ENCODE results near the gene PLEKHB1.

The PLEKHB1 gene

GRCh38 chr11:73653996-73654395 is 7.6 kb downstream of the PLEKHB1 start:
- H3K27ac ChIP-seq: no peak overlapping the region
- TF ChIP-seq, protein P1, sequence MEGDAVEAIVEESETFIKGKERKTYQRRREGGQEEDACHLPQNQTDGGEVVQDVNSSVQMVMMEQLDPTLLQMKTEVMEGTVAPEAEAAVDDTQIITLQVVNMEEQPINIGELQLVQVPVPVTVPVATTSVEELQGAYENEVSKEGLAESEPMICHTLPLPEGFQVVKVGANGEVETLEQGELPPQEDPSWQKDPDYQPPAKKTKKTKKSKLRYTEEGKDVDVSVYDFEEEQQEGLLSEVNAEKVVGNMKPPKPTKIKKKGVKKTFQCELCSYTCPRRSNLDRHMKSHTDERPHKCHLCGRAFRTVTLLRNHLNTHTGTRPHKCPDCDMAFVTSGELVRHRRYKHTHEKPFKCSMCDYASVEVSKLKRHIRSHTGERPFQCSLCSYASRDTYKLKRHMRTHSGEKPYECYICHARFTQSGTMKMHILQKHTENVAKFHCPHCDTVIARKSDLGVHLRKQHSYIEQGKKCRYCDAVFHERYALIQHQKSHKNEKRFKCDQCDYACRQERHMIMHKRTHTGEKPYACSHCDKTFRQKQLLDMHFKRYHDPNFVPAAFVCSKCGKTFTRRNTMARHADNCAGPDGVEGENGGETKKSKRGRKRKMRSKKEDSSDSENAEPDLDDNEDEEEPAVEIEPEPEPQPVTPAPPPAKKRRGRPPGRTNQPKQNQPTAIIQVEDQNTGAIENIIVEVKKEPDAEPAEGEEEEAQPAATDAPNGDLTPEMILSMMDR (IDR thresholded peaks at IDR 0.05): no peak
- no peak for TF ChIP-seq ZFX (IDR thresholded peaks at IDR 0.05; ENCODE audit: borderline replicate concordance)

DNA sequence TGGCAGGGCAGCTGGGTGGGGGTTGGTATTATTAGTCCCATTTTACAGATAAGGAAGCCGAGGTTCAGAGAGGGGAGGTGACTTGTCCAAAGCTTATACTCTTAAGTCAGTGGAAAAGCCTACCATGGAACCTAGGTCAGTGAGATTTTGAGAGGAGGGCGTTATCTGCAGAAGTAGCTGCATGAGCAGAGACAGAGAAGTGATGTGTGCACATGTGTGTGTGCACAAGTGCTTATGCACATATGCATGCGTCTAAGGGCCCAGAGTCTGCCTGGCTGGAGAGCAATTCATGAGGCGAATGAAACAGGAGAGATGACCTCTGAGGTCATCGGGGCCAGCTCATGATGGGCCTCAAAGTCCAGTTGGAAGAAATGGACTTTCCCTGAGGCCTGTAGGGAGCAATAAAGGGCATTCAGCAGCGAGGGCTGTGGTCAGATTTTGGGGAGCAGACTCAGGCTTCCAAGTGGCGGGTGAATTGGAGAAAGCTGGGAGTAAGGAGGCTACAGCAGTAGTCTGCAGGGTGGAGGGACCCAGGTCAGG is 8.2 kb downstream of the PLEKHB1 start:
- H3K27ac ChIP-seq: no peak overlapping the region
- no peak for TF ChIP-seq ZFX (IDR thresholded peaks at IDR 0.05; ENCODE audit: borderline replicate concordance)
- TF ChIP-seq, protein P1 (IDR thresholded peaks at IDR 0.05): no peak

- no peak overlapping the region for H3K27ac ChIP-seq
- no peak for TF ChIP-seq ZFX (IDR thresholded peaks at IDR 0.05; ENCODE audit: borderline replicate concordance)
- TF ChIP-seq, protein P1 (IDR thresholded peaks at IDR 0.05): no peak
These were observed 9.3 kb downstream of the PLEKHB1 start for GRCh38 chr11:73655686-73656085.

DNA sequence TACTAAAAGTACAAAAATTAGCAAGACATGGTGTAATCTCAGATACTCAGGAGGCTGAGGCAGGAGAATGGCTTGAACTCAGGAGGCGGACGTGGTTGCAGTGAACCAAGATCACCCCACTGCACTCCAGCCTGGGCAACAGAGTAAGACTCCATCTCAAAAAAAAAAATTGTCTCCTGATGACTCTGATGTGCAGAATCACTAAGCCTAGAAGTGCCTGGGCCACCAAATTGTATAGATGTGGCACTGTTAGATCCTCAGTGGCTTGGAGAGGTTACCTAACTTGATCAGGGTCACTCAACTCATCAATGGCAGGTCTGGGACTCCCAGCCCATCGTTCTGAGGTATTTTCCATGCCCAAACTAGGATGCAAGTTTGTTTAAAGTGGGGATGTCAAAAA is 10.6 kb downstream of the PLEKHB1 start:
- no peak overlapping the region for H3K27ac ChIP-seq

GRCh38 chr11:73659961-73660360 is 13.6 kb downstream of the PLEKHB1 start:
- 0 out of 2 replicates have a peak overlapping the region, but pooled peaks have one; percentile 22 for H3K27ac ChIP-seq
- TF ChIP-seq, protein P1 (IDR thresholded peaks at IDR 0.05): no peak
- no peak for TF ChIP-seq ZFX (IDR thresholded peaks at IDR 0.05; ENCODE audit: borderline replicate concordance)

More for the DNA sequence above, 10.6 kb downstream of the PLEKHB1 start:
- no peak for TF ChIP-seq ZFX (IDR thresholded peaks at IDR 0.05; ENCODE audit: borderline replicate concordance)
- TF ChIP-seq, protein P1 (IDR thresholded peaks at IDR 0.05): no peak

GRCh38 chr11:73660497-73661034 is 14.2 kb downstream of the PLEKHB1 start:
- 0 out of 2 replicates have a peak overlapping the region, but pooled peaks have one; percentile 22 for H3K27ac ChIP-seq
- TF ChIP-seq ZFX (IDR thresholded peaks at IDR 0.05; ENCODE audit: borderline replicate concordance): no peak
- TF ChIP-seq, protein P1 (IDR thresholded peaks at IDR 0.05): no peak

- H3K27ac ChIP-seq: no peak overlapping the region
- no peak for TF ChIP-seq ZFX (IDR thresholded peaks at IDR 0.05; ENCODE audit: borderline replicate concordance)
- TF ChIP-seq, protein P1 (IDR thresholded peaks at IDR 0.05): peak; percentile 89
These were observed 14.8 kb downstream of the PLEKHB1 start for GRCh38 chr11:73661035-73661628.

All from 22Rv1 (cell line).